ENCODE data around the gene LDLR.

DNA sequence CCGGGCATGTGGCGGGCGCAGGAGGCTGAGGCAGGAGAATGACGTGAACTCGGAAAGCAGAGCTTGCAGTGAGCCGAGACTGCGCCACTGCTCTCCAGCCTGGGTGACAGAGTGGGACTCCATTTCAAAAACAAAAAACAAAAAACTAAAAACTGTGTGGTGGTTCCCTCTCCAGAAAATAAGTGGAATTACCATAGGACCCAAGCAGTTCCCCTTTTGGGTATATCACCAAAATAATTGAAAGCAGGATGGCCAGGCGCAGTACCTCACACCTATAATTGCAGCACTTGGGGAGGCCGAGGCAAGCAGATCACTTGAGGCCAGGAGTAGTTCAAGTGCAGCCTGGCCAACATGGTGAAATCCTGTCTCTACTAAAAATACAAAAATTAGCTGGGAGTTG, 15.7 kb upstream of the LDLR start:
- no peak for TF ChIP-seq CTCF (IDR thresholded peaks at IDR 0.05; ENCODE audit: insufficient read depth, low read depth, low read length)
- TF ChIP-seq EZH2 (IDR thresholded peaks at IDR 0.05; ENCODE audit: insufficient read depth, low read length): no peak

All from astrocyte (in vitro differentiated cells and primary cell).